A673 (cell line): ENCODE measurements around the gene OR6S1.

Source experiments
- CTCF ChIP-seq: fragments of 300-800, 200-600 bp; sonication (generic); conservative IDR thresholded peaks from 2 replicates; pipeline ENCODE4 v1.5.1; 2017; ENCODE audit warnings: low read depth, mild to moderate bottlenecking, antibody characterized with exemption, low read length, moderate library complexity, mixed read lengths
- EZH2 ChIP-seq: fragments of 200-600 bp; sonication (generic); IDR thresholded peaks from 2 replicates; pipeline ENCODE4 v1.6.1; 2017; ENCODE audit warnings: borderline replicate concordance, low read depth, mild to moderate bottlenecking, mixed read lengths, antibody characterized with exemption, low read length; ENCODE audit not compliant: poor library complexity, severe bottlenecking

DNA sequence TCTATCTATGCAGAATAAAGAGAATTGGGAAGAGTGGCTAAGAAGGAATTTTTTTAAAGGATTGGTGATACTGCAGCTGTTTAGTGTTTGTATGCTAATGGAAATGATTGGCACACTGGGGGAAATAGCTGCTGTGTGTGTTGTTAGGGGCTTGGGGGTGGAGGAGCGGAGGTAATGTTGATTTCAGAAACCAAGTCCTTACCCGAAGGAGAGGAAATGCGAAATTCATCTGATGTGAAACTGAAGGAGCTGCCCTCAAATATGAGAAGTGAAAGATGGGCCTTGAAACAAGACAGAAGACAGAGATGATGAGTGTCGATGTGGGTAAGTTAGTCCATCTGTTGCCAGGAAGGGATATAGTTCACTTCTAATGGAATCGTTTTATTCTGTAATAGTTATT, 29.1 kb downstream of the OR6S1 start:
- TF ChIP-seq EZH2 (no peak), CTCF (no peak)
